PC-3 (cell line): Measurements from ENCODE around the gene LYL1. TPM values are rescaled to one million over a fixed set of nuclear protein-coding genes. Genes with fewer than 3 reads are reported as not detected.
A peak's percentile ranks its signal among the peaks of the same experiment; 100 is the strongest.

Experiments
- ATAC-seq: fragments of 200-7000 bp; cut with Tn5 transposase; 2 replicates; pipeline ENCODE4 v1.9.1; 2020; ENCODE audit warnings: mild to moderate bottlenecking, moderate library complexity
- BruUV-seq: library from RNA; stranded (reverse); fragments of 400-500 nt; replicated peaks from 2 replicates; lab custom pipeline; 2021; lab: Mats Ljungman, UMichigan
- CTCF ChIA-PET: fragments of 300-600 bp; sonication (Branson Sonifier 250); formaldehyde crosslinking; loops from one replicate; lab custom pipeline; 2022; ENCODE audit warnings: antibody characterized with exemption; lab: Charles Lee
- POLR2A ChIA-PET: fragments of 300-600 bp; sonication (Branson Sonifier 250); formaldehyde crosslinking; loops from one replicate; lab custom pipeline; 2022; ENCODE audit warnings: antibody characterized with exemption; ENCODE audit not compliant: unreplicated experiment; lab: Charles Lee
- DNase-seq: peaks from one replicate; pipeline ENCODE4 v3.0.0-alpha.2; 2015
- H2AFZ ChIP-seq: fragments of 300-600 bp; sonication (generic); 2 replicates; pipeline ENCODE4 v1.6.0; 2016; ENCODE audit warnings: antibody characterized with exemption, low read length
- H3F3A ChIP-seq: fragments of 300-600 bp; sonication (generic); one replicate; pipeline ENCODE4 v1.6.0; 2017; ENCODE audit warnings: antibody characterized with exemption, low read length, control low read depth, mild to moderate bottlenecking; ENCODE audit not compliant: unreplicated experiment
- H3K27ac ChIP-seq: fragments of 300-600 bp; sonication (generic); 2 replicates; pipeline ENCODE4 v1.5.1; 2016; ENCODE audit warnings: mild to moderate bottlenecking, low read length
- H3K27me3 ChIP-seq: fragments of 300-600 bp; sonication (generic); 2 replicates; pipeline ENCODE4 v1.6.1; 2016; ENCODE audit warnings: low read length, mixed read lengths
- H3K36me3 ChIP-seq: fragments of 300-600 bp; sonication (generic); 2 replicates; pipeline ENCODE4 v1.6.1; 2016; ENCODE audit warnings: low read depth, mixed run types, low read length, mixed read lengths
- H3K4me1 ChIP-seq: fragments of 300-600 bp; sonication (generic); 2 replicates; pipeline ENCODE4 v1.5.1; 2016; ENCODE audit warnings: low read length; ENCODE audit not compliant: insufficient read depth
- H3K4me2 ChIP-seq: fragments of 300-600 bp; sonication (generic); 2 replicates; pipeline ENCODE4 v1.6.0; 2016; ENCODE audit warnings: low read length
- H3K4me3 ChIP-seq: fragments of 300-600 bp; sonication (generic); 2 replicates; pipeline ENCODE4 v1.5.1; 2016; ENCODE audit warnings: mild to moderate bottlenecking, low read length, mixed read lengths
- H3K79me2 ChIP-seq: fragments of 300-600 bp; sonication (generic); 2 replicates; pipeline ENCODE4 v1.6.1; 2017; ENCODE audit warnings: low read length, mixed read lengths
- H3K9ac ChIP-seq: fragments of 300-600 bp; sonication (generic); 2 replicates; pipeline ENCODE4 v1.6.0; 2016; ENCODE audit warnings: mild to moderate bottlenecking, low read length
- H3K9me2 ChIP-seq: fragments of 300-600 bp; sonication (generic); replicated peaks from 2 replicates; pipeline ENCODE4 v1.6.1; 2016; ENCODE audit warnings: mixed run types, low read length, mixed read lengths
- H3K9me3 ChIP-seq: fragments of 300-600 bp; sonication (generic); 2 replicates; pipeline ENCODE4 v1.6.1; 2016; ENCODE audit warnings: low read length, mixed read lengths
- H4K20me1 ChIP-seq: fragments of 300-600 bp; sonication (generic); 2 replicates; pipeline ENCODE4 v1.6.1; 2016; ENCODE audit warnings: low read length, mixed read lengths
- EZH2 ChIP-seq: fragments of 300-600 bp; sonication (generic); IDR thresholded peaks from one replicate; pipeline ENCODE4 v1.6.1; 2017; ENCODE audit warnings: antibody characterized with exemption, mild to moderate bottlenecking, low read length; ENCODE audit not compliant: unreplicated experiment
- EZH2phosphoT487 ChIP-seq: fragments of 300-600 bp; sonication (generic); IDR thresholded peaks from 2 replicates; pipeline ENCODE4 v1.6.1; 2018; ENCODE audit warnings: mild to moderate bottlenecking, antibody characterized with exemption, low read length, borderline replicate concordance
- intact Hi-C: fragments of 100-400 bp; cut with micrococcal nuclease; formaldehyde crosslinking; loops from 2 replicates; pipeline ENCODE4 v1.9.0; 2023
- total RNA-seq: library from RNA; depleted of rRNA; stranded (reverse); fragments of >200 nt; gene quantifications from 2 replicates; pipeline ENCODE4 v1.2.3, GENCODE V29; 2014
- TF ChIP-seq, protein P1 (sequence below): fragments of 300-600 bp; sonication (generic); conservative IDR thresholded peaks from 2 replicates; pipeline ENCODE4 v1.5.1; 2017; ENCODE audit warnings: antibody characterized with exemption, low read depth, mild to moderate bottlenecking, low read length

Gene LYL1
- total RNA-seq, 1 experiment from 2014 or later = 3.3 TPM

DNA sequence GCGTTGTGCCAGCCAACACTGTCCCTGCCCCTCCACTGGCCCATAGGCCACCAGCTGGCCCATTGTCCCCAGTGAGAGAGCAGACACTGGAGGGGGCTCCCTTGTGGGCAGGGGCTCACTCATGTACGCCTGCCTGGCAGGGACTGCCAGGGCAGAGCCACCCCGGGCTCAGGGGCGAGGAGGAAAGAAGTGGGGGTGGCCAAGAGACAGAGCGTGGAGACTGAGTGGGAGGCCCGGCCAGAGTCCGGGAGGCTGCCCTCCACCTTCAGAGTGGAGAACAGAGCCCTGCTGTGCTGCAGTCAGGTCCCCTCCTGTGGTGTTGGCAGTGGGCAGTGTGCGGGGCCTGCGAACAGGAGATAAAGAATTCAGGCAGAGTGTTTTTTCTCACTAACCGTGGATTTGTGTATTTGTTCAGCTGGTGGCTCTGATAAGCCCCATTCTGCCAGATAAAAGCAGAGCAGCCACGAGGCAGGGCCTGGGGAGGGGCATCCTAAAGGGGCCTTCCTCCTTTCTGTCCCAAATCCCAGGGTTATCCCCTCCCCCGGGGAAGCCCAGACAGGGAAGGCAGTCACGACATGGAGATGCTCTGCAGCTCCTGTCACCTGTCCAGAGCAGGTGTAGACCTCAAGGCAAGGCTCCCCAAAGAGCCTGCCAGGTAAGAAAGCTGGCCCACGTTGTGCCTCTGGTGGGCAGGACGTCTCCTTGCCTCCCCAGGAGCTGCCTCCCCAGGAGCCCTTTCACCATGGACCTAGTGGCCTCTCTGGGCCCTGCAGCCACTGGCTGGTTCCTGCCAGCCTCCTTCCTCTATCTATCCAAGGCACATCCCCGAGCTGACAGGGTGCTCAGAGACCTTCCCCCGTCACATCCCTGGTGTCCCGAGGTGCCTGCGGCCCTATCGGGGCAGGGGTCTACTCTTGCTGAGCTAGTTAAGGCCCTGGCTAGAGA, 33.0 kb downstream of the LYL1 start:
- H3K36me3 ChIP-seq = peaks cover 8% of the 10 kb centered on the region; the same call in 1 of the 2 replicates
- BruUV-seq = no TSS peak
- no peak overlapping the region for H3K4me3 ChIP-seq
- ATAC-seq = peak; percentile 23; the same call in 1 of the 2 replicates
- H3K4me2 ChIP-seq = no peak overlapping the region
- no peaks in the 10 kb centered on the region for H3K9me3 ChIP-seq
- DNase-seq = no peak
- ChIA-PET CTCF (interaction anchor here (0.8 kb wide), 1 partner anchor 36 kb away, joined by 3 read pairs; no protein-coding TSS in a partner anchor), POLR2A (no interaction called here)
- H3K79me2 ChIP-seq = peaks cover 4% of the 10 kb centered on the region; the same call in 1 of the 2 replicates
- no peaks in the 10 kb centered on the region for H3K9me2 ChIP-seq
- no peaks in the 10 kb centered on the region for H3K4me1 ChIP-seq
- H4K20me1 ChIP-seq = no peaks in the 10 kb centered on the region
- no peak for TF ChIP-seq EZH2
- no peak for TF ChIP-seq EZH2phosphoT487
- TF ChIP-seq, protein P1, sequence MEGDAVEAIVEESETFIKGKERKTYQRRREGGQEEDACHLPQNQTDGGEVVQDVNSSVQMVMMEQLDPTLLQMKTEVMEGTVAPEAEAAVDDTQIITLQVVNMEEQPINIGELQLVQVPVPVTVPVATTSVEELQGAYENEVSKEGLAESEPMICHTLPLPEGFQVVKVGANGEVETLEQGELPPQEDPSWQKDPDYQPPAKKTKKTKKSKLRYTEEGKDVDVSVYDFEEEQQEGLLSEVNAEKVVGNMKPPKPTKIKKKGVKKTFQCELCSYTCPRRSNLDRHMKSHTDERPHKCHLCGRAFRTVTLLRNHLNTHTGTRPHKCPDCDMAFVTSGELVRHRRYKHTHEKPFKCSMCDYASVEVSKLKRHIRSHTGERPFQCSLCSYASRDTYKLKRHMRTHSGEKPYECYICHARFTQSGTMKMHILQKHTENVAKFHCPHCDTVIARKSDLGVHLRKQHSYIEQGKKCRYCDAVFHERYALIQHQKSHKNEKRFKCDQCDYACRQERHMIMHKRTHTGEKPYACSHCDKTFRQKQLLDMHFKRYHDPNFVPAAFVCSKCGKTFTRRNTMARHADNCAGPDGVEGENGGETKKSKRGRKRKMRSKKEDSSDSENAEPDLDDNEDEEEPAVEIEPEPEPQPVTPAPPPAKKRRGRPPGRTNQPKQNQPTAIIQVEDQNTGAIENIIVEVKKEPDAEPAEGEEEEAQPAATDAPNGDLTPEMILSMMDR = no peak
- no peak overlapping the region for H3K27ac ChIP-seq
- H3F3A ChIP-seq = no peaks in the 10 kb centered on the region
- no peaks in the 10 kb centered on the region for H3K27me3 ChIP-seq
- H2AFZ ChIP-seq = no peak overlapping the region
- H3K9ac ChIP-seq = no peak overlapping the region
- intact Hi-C loops = no loop called here

DNA sequence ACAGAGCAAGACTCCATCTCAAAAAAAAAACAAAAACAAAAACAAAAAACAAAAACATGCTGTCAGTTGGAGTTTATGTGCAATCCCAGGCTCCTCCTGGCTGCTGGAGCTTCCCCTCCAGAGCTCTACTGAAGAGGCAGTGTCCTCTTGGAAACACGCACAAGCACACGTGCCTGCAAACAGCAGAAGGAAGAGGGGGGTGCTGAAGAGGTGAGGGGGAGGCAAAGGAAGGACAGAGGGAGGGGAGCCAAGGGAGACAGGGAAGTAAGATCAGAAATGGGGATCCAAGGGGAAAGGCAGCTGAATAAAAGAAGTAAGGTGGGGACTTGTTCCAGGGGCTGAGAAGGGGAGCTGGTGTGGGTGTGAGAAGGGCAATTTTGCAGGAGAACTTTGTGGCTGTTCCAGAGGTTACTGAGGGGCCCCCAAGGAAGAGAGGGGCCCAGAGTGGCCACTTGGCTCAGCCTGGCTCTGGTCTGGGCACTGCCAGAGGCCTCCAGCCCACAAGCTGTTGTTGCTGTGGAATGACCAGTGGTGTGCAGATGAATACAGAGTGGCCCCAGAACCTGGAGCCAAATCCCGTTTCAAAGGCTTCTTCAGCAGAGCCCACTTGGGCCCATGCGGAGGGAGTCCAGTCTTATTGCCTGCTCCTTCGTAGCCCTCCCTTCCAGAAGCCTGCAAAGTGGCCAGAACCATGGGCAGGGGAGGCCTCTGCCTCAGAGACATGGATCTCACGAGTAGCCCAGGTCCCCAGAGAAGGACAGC, 34.4 kb downstream of the LYL1 start:
- no peaks in the 10 kb centered on the region for H3F3A ChIP-seq
- ATAC-seq (no peak), DNase-seq (no peak)
- TF ChIP-seq EZH2phosphoT487 (no peak), EZH2 (no peak)
- TF ChIP-seq, protein P1 = no peak
- H2AFZ ChIP-seq = no peak overlapping the region
- H3K4me1 ChIP-seq = no peaks in the 10 kb centered on the region
- H3K9ac ChIP-seq = no peak overlapping the region
- ChIA-PET POLR2A (no interaction called here), CTCF (no interaction called here)
- no peaks in the 10 kb centered on the region for H3K9me2 ChIP-seq
- no peak overlapping the region for H3K4me2 ChIP-seq
- H4K20me1 ChIP-seq = no peaks in the 10 kb centered on the region
- H3K79me2 ChIP-seq = peaks cover 12% of the 10 kb centered on the region; the same call in 1 of the 2 replicates
- H3K27ac ChIP-seq = no peak overlapping the region
- H3K36me3 ChIP-seq = no peaks in the 10 kb centered on the region
- no peaks in the 10 kb centered on the region for H3K9me3 ChIP-seq
- H3K4me3 ChIP-seq = no peak overlapping the region
- H3K27me3 ChIP-seq = no peaks in the 10 kb centered on the region
- intact Hi-C loops = no loop called here
- BruUV-seq = no TSS peak
